ENCODE data around the gene FECH. TPM values are rescaled to one million over a fixed set of nuclear protein-coding genes. Genes with fewer than 3 reads are reported as not detected.
"Not testable (repeated sequence)": the region's sequence is repeated elsewhere in the genome, so short reads cannot be mapped to it uniquely, and the experiment has no call there.

FECH gene
- total RNA-seq, 2 experiments from 2014 or later, result 5.3 to 14.2 TPM

DNA sequence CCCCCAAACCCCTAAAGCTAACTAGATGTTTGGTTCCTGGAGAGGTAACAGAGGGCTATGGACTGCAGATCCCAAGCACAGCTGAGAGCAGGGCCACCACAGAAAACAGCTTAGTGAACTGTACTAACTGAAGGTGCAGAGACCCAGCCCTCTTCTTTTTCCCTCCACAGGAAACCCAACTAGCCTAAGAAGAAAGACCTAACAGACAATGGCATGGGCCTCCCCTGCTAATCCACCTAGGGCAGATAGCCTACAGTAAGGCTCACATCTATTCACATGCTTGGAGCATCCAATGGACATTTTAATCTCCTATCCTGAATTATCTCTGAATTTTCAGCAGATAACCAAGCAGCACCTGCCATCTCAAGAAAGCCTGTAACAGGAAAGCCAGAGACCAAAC lies 8.8 kb upstream of the FECH start:
- Histone ChIP-seq H3K9me3 (ENCODE audit: low read length) (no peaks in the 10 kb centered on the region), H3K79me2 (ENCODE audit: insufficient read depth, low read depth, low read length) (no peaks in the 10 kb centered on the region), H2AFZ (ENCODE audit: low read length) (no peak overlapping the region), H3K36me3 (ENCODE audit: insufficient read depth, low read length) (peaks cover 25% of the 10 kb centered on the region), H4K20me1 (ENCODE audit: insufficient read depth, low read length) (no peaks in the 10 kb centered on the region), H3K4me2 (ENCODE audit: low read length) (no peak overlapping the region), H3K4me3 (ENCODE audit: low read depth, low read length, poor library complexity, severe bottlenecking) (no peak overlapping the region), H3K27ac (ENCODE audit: low read depth, low read length, poor library complexity, severe bottlenecking) (no peak overlapping the region), H3K9me2 (ENCODE audit: insufficient read depth, low read length) (no peaks in the 10 kb centered on the region), H3K4me1 (ENCODE audit: insufficient read depth, low read length, poor library complexity, severe bottlenecking) (no peaks in the 10 kb centered on the region)
- CTCF ChIA-PET (ENCODE audit: unreplicated experiment), result no interaction called here
- TF ChIP-seq, protein P1, sequence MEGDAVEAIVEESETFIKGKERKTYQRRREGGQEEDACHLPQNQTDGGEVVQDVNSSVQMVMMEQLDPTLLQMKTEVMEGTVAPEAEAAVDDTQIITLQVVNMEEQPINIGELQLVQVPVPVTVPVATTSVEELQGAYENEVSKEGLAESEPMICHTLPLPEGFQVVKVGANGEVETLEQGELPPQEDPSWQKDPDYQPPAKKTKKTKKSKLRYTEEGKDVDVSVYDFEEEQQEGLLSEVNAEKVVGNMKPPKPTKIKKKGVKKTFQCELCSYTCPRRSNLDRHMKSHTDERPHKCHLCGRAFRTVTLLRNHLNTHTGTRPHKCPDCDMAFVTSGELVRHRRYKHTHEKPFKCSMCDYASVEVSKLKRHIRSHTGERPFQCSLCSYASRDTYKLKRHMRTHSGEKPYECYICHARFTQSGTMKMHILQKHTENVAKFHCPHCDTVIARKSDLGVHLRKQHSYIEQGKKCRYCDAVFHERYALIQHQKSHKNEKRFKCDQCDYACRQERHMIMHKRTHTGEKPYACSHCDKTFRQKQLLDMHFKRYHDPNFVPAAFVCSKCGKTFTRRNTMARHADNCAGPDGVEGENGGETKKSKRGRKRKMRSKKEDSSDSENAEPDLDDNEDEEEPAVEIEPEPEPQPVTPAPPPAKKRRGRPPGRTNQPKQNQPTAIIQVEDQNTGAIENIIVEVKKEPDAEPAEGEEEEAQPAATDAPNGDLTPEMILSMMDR (conservative IDR thresholded peaks at IDR 0.05; ENCODE audit: low read length), result no peak
- TF ChIP-seq EZH2phosphoT487 (IDR thresholded peaks at IDR 0.05; ENCODE audit: borderline replicate concordance, low read depth, low read length), result no peak
- intact Hi-C loops (cut with micrococcal nuclease; ENCODE audit: unreplicated experiment), result no loop called here
- POLR2A ChIA-PET, result no interaction called here
- no TSS peak for BruUV-seq (replicated peaks)
- no peak for DNase-seq (ENCODE audit: low spot score)

DNA sequence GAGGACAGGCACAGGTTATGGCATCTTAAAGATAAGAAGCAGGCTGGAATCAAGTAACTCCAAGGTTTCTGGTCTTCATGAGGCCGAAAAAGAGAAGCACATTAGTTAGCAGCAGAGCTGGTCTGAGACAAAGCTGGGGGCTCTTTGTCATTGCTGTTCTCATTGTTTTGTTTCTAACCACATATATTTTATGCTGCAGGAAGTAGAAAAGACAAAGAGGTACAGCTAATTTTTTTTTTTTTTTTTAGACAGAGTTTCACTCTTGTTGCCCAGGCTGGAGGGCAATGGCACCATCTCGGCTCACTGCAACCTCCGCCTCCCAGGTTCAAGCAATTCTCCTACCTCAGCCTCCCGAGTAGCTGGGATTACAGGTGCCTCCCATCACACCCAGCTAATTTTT lies 6.2 kb upstream of the FECH start:
- H3K36me3 ChIP-seq (ENCODE audit: insufficient read depth, low read length); H3K9me2 ChIP-seq (ENCODE audit: insufficient read depth, low read length); CTCF ChIA-PET (ENCODE audit: unreplicated experiment); H3K4me2 ChIP-seq (ENCODE audit: low read length); H3K4me3 ChIP-seq (ENCODE audit: low read depth, low read length, poor library complexity, severe bottlenecking); H2AFZ ChIP-seq (ENCODE audit: low read length); H3K79me2 ChIP-seq (ENCODE audit: insufficient read depth, low read depth, low read length); H3K27ac ChIP-seq (ENCODE audit: low read depth, low read length, poor library complexity, severe bottlenecking); H3K9me3 ChIP-seq (ENCODE audit: low read length); H3K4me1 ChIP-seq (ENCODE audit: insufficient read depth, low read length, poor library complexity, severe bottlenecking); DNase-seq (ENCODE audit: low spot score); intact Hi-C loops (cut with micrococcal nuclease; ENCODE audit: unreplicated experiment); BruUV-seq (replicated peaks); H4K20me1 ChIP-seq (ENCODE audit: insufficient read depth, low read length); POLR2A ChIA-PET: not testable (repeated sequence)

DNA sequence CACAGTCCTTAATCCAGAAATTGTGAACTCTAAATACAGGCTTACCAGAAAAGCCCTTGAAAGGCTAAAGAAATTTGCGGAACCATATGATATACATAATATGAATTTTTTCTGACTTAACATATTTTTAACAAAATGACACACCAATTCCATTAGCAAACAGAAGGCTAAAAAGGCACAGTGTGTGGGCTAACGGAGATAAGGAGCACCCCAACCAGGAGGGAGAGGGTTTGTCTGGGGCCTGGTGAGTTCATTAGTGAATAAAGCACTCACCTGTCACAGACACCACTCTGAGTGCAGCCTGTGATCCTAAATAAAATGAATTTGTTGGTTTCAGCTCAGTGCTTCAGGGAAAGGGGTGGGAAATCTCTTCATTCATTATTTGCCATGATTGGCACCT lies 2.7 kb upstream of the FECH start:
- no peaks in the 10 kb centered on the region for H4K20me1 ChIP-seq (ENCODE audit: insufficient read depth, low read length)
- no peaks in the 10 kb centered on the region for H3K79me2 ChIP-seq (ENCODE audit: insufficient read depth, low read depth, low read length)
- no peak overlapping the region for H3K4me2 ChIP-seq (ENCODE audit: low read length)
- CTCF ChIA-PET (ENCODE audit: unreplicated experiment), result no interaction called here
- intact Hi-C loops (cut with micrococcal nuclease; ENCODE audit: unreplicated experiment), result no loop called here
- no peak for TF ChIP-seq EZH2phosphoT487 (IDR thresholded peaks at IDR 0.05; ENCODE audit: borderline replicate concordance, low read depth, low read length)
- TF ChIP-seq, protein P1 (conservative IDR thresholded peaks at IDR 0.05; ENCODE audit: low read length), result no peak
- H3K9me3 ChIP-seq (ENCODE audit: low read length), result no peaks in the 10 kb centered on the region
- H3K9me2 ChIP-seq (ENCODE audit: insufficient read depth, low read length), result no peaks in the 10 kb centered on the region
- H3K36me3 ChIP-seq (ENCODE audit: insufficient read depth, low read length), result no peaks in the 10 kb centered on the region
- H2AFZ ChIP-seq (ENCODE audit: low read length), result no peak overlapping the region
- POLR2A ChIA-PET, result interaction anchor here (0.6 kb wide), 1 partner anchor 8 kb away, joined by 3 read pairs; no protein-coding TSS in a partner anchor
- H3K27ac ChIP-seq (ENCODE audit: low read depth, low read length, poor library complexity, severe bottlenecking), result no peak overlapping the region
- H3K4me3 ChIP-seq (ENCODE audit: low read depth, low read length, poor library complexity, severe bottlenecking), result no peak overlapping the region
- DNase-seq (ENCODE audit: low spot score), result no peak
- BruUV-seq (replicated peaks), result no TSS peak
- H3K4me1 ChIP-seq (ENCODE audit: insufficient read depth, low read length, poor library complexity, severe bottlenecking), result peaks cover 11% of the 10 kb centered on the region
